BLaER1 (cell line): Measurements from ENCODE around the gene PEX16.
A peak's percentile ranks its signal among the peaks of the same experiment; 100 is the strongest.

Experiments
- H3K27ac ChIP-seq: shearing (Covaris generic); formaldehyde crosslinking; 2 replicates; pipeline ENCODE4 v1.8.1; 2022
- H3K27me3 ChIP-seq: shearing (Covaris generic); formaldehyde crosslinking; 2 replicates; pipeline ENCODE4 v1.8.1; 2022
- H3K36me3 ChIP-seq: shearing (Covaris generic); formaldehyde crosslinking; 2 replicates; pipeline ENCODE4 v1.8.1; 2022
- H3K4me1 ChIP-seq: shearing (Covaris generic); formaldehyde crosslinking; 2 replicates; pipeline ENCODE4 v1.8.1; 2022
- H3K4me2 ChIP-seq: shearing (Covaris generic); formaldehyde crosslinking; 2 replicates; pipeline ENCODE4 v1.8.1; 2022
- H3K4me3 ChIP-seq: shearing (Covaris generic); formaldehyde crosslinking; 2 replicates; pipeline ENCODE4 v1.8.1; 2022
- H3K9ac ChIP-seq: shearing (Covaris generic); formaldehyde crosslinking; 2 replicates; pipeline ENCODE4 v1.8.1; 2022
- H3K9me3 ChIP-seq: shearing (Covaris generic); formaldehyde crosslinking; 2 replicates; pipeline ENCODE4 v1.8.1; 2022
- H4K20me1 ChIP-seq: shearing (Covaris generic); formaldehyde crosslinking; 2 replicates; pipeline ENCODE4 v1.8.1; 2022
- Cebpa-rat ChIP-seq: shearing (Covaris generic); IDR thresholded peaks from 2 replicates; pipeline ENCODE4 v1.8.1; 2022

Gene PEX16

GRCh38 chr11:45917623-45918330 lies at the start of gene PEX16:
Gene PEX16 (minus strand): TSS chr11:45917877. CDS start chr11:45917811, 66 bp downstream.
- Histone ChIP-seq H3K36me3 (peaks cover 37% of the 10 kb centered on the region), H3K27me3 (peaks cover 30% of the 10 kb centered on the region), H3K4me2 (peak within 1 kb of the TSS; percentile 98), H3K4me1 (peaks cover 55% of the 10 kb centered on the region), H3K27ac (peak within 1 kb of the TSS; percentile 94), H4K20me1 (peaks cover 47% of the 10 kb centered on the region), H3K4me3 (peak within 1 kb of the TSS; percentile 91), H3K9ac (peak within 1 kb of the TSS; percentile 94), H3K9me3 (no peaks in the 10 kb centered on the region)
- peak; percentile 99 for TF ChIP-seq Cebpa-rat

- no peak overlapping the region for H3K4me3 ChIP-seq
- no peaks in the 10 kb centered on the region for H3K4me1 ChIP-seq
- peaks cover 91% of the 10 kb centered on the region for H3K36me3 ChIP-seq
- no peak overlapping the region for H3K9ac ChIP-seq
- H3K27me3 ChIP-seq = no peaks in the 10 kb centered on the region
- H3K4me2 ChIP-seq = no peak overlapping the region
- TF ChIP-seq Cebpa-rat = no peak
- no peak overlapping the region for H3K27ac ChIP-seq
- 0 out of 2 replicates have a peak, but pooled peaks cover 13% of the 10 kb centered on the region for H4K20me1 ChIP-seq
- H3K9me3 ChIP-seq = 0 out of 2 replicates have a peak, but pooled peaks cover 4% of the 10 kb centered on the region
Measured at GRCh38 chr11:45964911-45965389, 47.3 kb upstream of the PEX16 start.

GRCh38 chr11:45961751-45962240 lies 44.1 kb upstream of the PEX16 start:
- TF ChIP-seq Cebpa-rat = no peak
- Histone ChIP-seq H3K4me1 (no peaks in the 10 kb centered on the region), H3K36me3 (peaks cover 71% of the 10 kb centered on the region), H3K9ac (no peak overlapping the region), H3K27ac (no peak overlapping the region), H3K27me3 (no peaks in the 10 kb centered on the region), H3K4me3 (no peak overlapping the region), H3K9me3 (0 out of 2 replicates have a peak, but pooled peaks cover 10% of the 10 kb centered on the region), H3K4me2 (no peak overlapping the region), H4K20me1 (0 out of 2 replicates have a peak, but pooled peaks cover 7% of the 10 kb centered on the region)

GRCh38 chr11:45960387-45961095 lies 42.9 kb upstream of the PEX16 start:
- Histone ChIP-seq H3K27ac (no peak overlapping the region), H3K9ac (no peak overlapping the region), H4K20me1 (0 out of 2 replicates have a peak, but pooled peaks cover 6% of the 10 kb centered on the region), H3K4me3 (no peak overlapping the region), H3K27me3 (no peaks in the 10 kb centered on the region), H3K36me3 (peaks cover 64% of the 10 kb centered on the region), H3K9me3 (0 out of 2 replicates have a peak, but pooled peaks cover 10% of the 10 kb centered on the region), H3K4me2 (no peak overlapping the region), H3K4me1 (no peaks in the 10 kb centered on the region)
- no peak for TF ChIP-seq Cebpa-rat

- TF ChIP-seq Cebpa-rat = no peak
- Histone ChIP-seq H3K4me1 (no peaks in the 10 kb centered on the region), H4K20me1 (no peaks in the 10 kb centered on the region), H3K9ac (no peak overlapping the region), H3K27me3 (no peaks in the 10 kb centered on the region), H3K4me3 (no peak overlapping the region), H3K27ac (no peak overlapping the region), H3K4me2 (no peak overlapping the region), H3K36me3 (peaks cover 64% of the 10 kb centered on the region), H3K9me3 (0 out of 2 replicates have a peak, but pooled peaks cover 10% of the 10 kb centered on the region)
Measured at GRCh38 chr11:45959851-45960250, 42.2 kb upstream of the PEX16 start.

GRCh38 chr11:45949992-45950407 lies 32.3 kb upstream of the PEX16 start:
- no peak overlapping the region for H3K4me2 ChIP-seq
- H3K27me3 ChIP-seq = no peaks in the 10 kb centered on the region
- peaks cover 90% of the 10 kb centered on the region for H3K36me3 ChIP-seq
- no peak overlapping the region for H3K27ac ChIP-seq
- H3K9ac ChIP-seq = no peak overlapping the region
- TF ChIP-seq Cebpa-rat = no peak
- H3K4me3 ChIP-seq = no peak overlapping the region
- H4K20me1 ChIP-seq = no peaks in the 10 kb centered on the region
- H3K9me3 ChIP-seq = no peaks in the 10 kb centered on the region
- no peaks in the 10 kb centered on the region for H3K4me1 ChIP-seq

GRCh38 chr11:45948356-45948755 lies 30.7 kb upstream of the PEX16 start:
- no peak overlapping the region for H3K4me2 ChIP-seq
- H4K20me1 ChIP-seq = no peaks in the 10 kb centered on the region
- H3K27me3 ChIP-seq = no peaks in the 10 kb centered on the region
- H3K9ac ChIP-seq = no peak overlapping the region
- H3K36me3 ChIP-seq = peaks cover 93% of the 10 kb centered on the region
- H3K27ac ChIP-seq = no peak overlapping the region
- H3K9me3 ChIP-seq = no peaks in the 10 kb centered on the region
- no peak overlapping the region for H3K4me3 ChIP-seq
- TF ChIP-seq Cebpa-rat = no peak
- H3K4me1 ChIP-seq = no peaks in the 10 kb centered on the region

GRCh38 chr11:45947885-45948284 lies 30.2 kb upstream of the PEX16 start:
- Histone ChIP-seq H3K4me2 (no peak overlapping the region), H3K27ac (no peak overlapping the region), H3K27me3 (no peaks in the 10 kb centered on the region), H3K9me3 (no peaks in the 10 kb centered on the region), H4K20me1 (no peaks in the 10 kb centered on the region), H3K9ac (no peak overlapping the region), H3K36me3 (peaks cover 93% of the 10 kb centered on the region), H3K4me3 (no peak overlapping the region), H3K4me1 (no peaks in the 10 kb centered on the region)
- no peak for TF ChIP-seq Cebpa-rat

GRCh38 chr11:45945397-45945999 lies 27.8 kb upstream of the PEX16 start:
- TF ChIP-seq Cebpa-rat = no peak
- H3K4me3 ChIP-seq = no peak overlapping the region
- no peak overlapping the region for H3K4me2 ChIP-seq
- no peaks in the 10 kb centered on the region for H3K9me3 ChIP-seq
- H3K4me1 ChIP-seq = no peaks in the 10 kb centered on the region
- no peak overlapping the region for H3K9ac ChIP-seq
- peaks cover 78% of the 10 kb centered on the region for H3K36me3 ChIP-seq
- H4K20me1 ChIP-seq = no peaks in the 10 kb centered on the region
- no peaks in the 10 kb centered on the region for H3K27me3 ChIP-seq
- no peak overlapping the region for H3K27ac ChIP-seq

GRCh38 chr11:45942381-45942780 lies 24.7 kb upstream of the PEX16 start:
- Histone ChIP-seq H3K4me2 (no peak overlapping the region), H3K4me3 (no peak overlapping the region), H3K36me3 (peaks cover 54% of the 10 kb centered on the region), H3K9ac (no peak overlapping the region), H3K27ac (no peak overlapping the region), H4K20me1 (no peaks in the 10 kb centered on the region), H3K4me1 (peaks cover 21% of the 10 kb centered on the region), H3K9me3 (no peaks in the 10 kb centered on the region), H3K27me3 (no peaks in the 10 kb centered on the region)
- no peak for TF ChIP-seq Cebpa-rat
